Stimulated activated CD4-positive, alpha-beta T cell treated with anti-CD3 and anti-CD28 coated beads, TNF-alpha, amount 100 ng/mL, for 1 hour (primary cell): ENCODE data around the gene EML1.

Experiments used
- DNase-seq, 3 donors: peaks; one replicate each; pipeline ENCODE4 v3.0.0-alpha.2; 2020; ENCODE audit warnings: low read depth in 3 of 3, low spot score in 1 of 3

EML1 gene

GRCh38 chr14:99803106-99803775, 10.0 kb downstream of the EML1 start:
- no peak for DNase-seq

GRCh38 chr14:99803803-99804202, 10.6 kb downstream of the EML1 start:
- DNase-seq: no peak

GRCh38 chr14:99805757-99806439, 12.7 kb downstream of the EML1 start:
- no peak for DNase-seq

- DNase-seq: no peak
These were observed 13.6 kb downstream of the EML1 start for GRCh38 chr14:99806836-99807235.

GRCh38 chr14:99807413-99808153, 14.4 kb downstream of the EML1 start:
- no peak for DNase-seq

- DNase-seq: no peak
These were observed 14.9 kb downstream of the EML1 start for GRCh38 chr14:99808154-99808505.

GRCh38 chr14:99808515-99808914, 15.3 kb downstream of the EML1 start:
- DNase-seq: no peak

GRCh38 chr14:99809360-99809759, 16.1 kb downstream of the EML1 start:
- no peak for DNase-seq

GRCh38 chr14:99809859-99810558, 16.8 kb downstream of the EML1 start:
- DNase-seq: no peak

GRCh38 chr14:99810559-99810874, 17.3 kb downstream of the EML1 start:
- DNase-seq: no peak

- DNase-seq: no peak
These were observed 19.0 kb downstream of the EML1 start for GRCh38 chr14:99812096-99812750.

- DNase-seq: no peak
These were observed 19.7 kb downstream of the EML1 start for GRCh38 chr14:99812892-99813291.

GRCh38 chr14:99815696-99816095, 22.5 kb downstream of the EML1 start:
- DNase-seq: no peak

GRCh38 chr14:99816217-99816616, 23.0 kb downstream of the EML1 start:
- DNase-seq: no peak

GRCh38 chr14:99816642-99817041, 23.4 kb downstream of the EML1 start:
- no peak for DNase-seq

GRCh38 chr14:99817331-99817730, 24.1 kb downstream of the EML1 start:
- DNase-seq: no peak

GRCh38 chr14:99818503-99819036, 25.4 kb downstream of the EML1 start:
- no peak for DNase-seq

GRCh38 chr14:99819514-99819913, 26.3 kb downstream of the EML1 start:
- no peak for DNase-seq

- DNase-seq: no peak
These were observed 27.6 kb downstream of the EML1 start for GRCh38 chr14:99820702-99821331.
